Neural crest cell (in vitro differentiated cells): Measurements from ENCODE around the gene KLHL2. TPM values are rescaled to one million over a fixed set of nuclear protein-coding genes. Genes with fewer than 3 reads are reported as not detected.
"Not testable (repeated sequence)": the region's sequence is repeated elsewhere in the genome, so short reads cannot be mapped to it uniquely, and the experiment has no call there.

ENCODE experiments used
- DNase-seq: peaks from one replicate; pipeline ENCODE4 v3.0.0; 2021; ENCODE audit warnings: low read depth, mixed read lengths, low spot score
- H3K27ac Mint-ChIP-seq: one replicate; pipeline ENCODE4 v1.8.0; 2021; ENCODE audit warnings: mild to moderate bottlenecking, mixed read lengths; ENCODE audit not compliant: unreplicated experiment
- H3K27me3 Mint-ChIP-seq: 2 replicates; pipeline ENCODE4 v1.8.0; 2021; ENCODE audit warnings: low read depth, mild to moderate bottlenecking, mixed read lengths
- H3K36me3 Mint-ChIP-seq: 2 replicates; pipeline ENCODE4 v1.8.0; 2021; ENCODE audit warnings: low read depth, mild to moderate bottlenecking, mixed read lengths
- H3K4me1 Mint-ChIP-seq: 2 replicates; pipeline ENCODE4 v1.8.0; 2021; ENCODE audit warnings: mixed read lengths
- H3K4me3 Mint-ChIP-seq: one replicate; pipeline ENCODE4 v1.8.0; 2021; ENCODE audit warnings: mild to moderate bottlenecking, mixed read lengths
- H3K9me3 Mint-ChIP-seq: 2 replicates; pipeline ENCODE4 v1.8.0; 2021; ENCODE audit warnings: mixed read lengths
- CTCF ChIP-seq: fragments of 200-600 bp; sonication (generic); conservative IDR thresholded peaks from 2 replicates; pipeline ENCODE4 v1.5.0; 2021; ENCODE audit warnings: antibody characterized with exemption, mild to moderate bottlenecking
- total RNA-seq: library from RNA; stranded (reverse); gene quantifications from 2 replicates; pipeline ENCODE4 v1.2.1, GENCODE V29; 2021

KLHL2 gene
- total RNA-seq, 1 donor from 2014 or later, result 17.4 TPM

- peaks cover 19% of the 10 kb centered on the region for H3K36me3 Mint-ChIP-seq
- no peaks in the 10 kb centered on the region for H3K27me3 Mint-ChIP-seq
- no peak overlapping the region for H3K4me3 Mint-ChIP-seq
- no peak overlapping the region for H3K27ac Mint-ChIP-seq
- no peak for DNase-seq
- TF ChIP-seq CTCF, result no peak
- no peaks in the 10 kb centered on the region for H3K9me3 Mint-ChIP-seq
- peaks cover 51% of the 10 kb centered on the region for H3K4me1 Mint-ChIP-seq
Observed at GRCh38 chr4:165331359-165331758, 124.0 kb downstream of the KLHL2 start.

GRCh38 chr4:165331823-165332222 lies 124.5 kb downstream of the KLHL2 start:
- DNase-seq, result no peak
- Mint-ChIP-seq H3K4me1 (peaks cover 54% of the 10 kb centered on the region), H3K36me3 (peaks cover 21% of the 10 kb centered on the region), H3K9me3 (no peaks in the 10 kb centered on the region), H3K27ac (peak overlapping the region; percentile 63), H3K27me3 (no peaks in the 10 kb centered on the region), H3K4me3 (no peak overlapping the region)
- TF ChIP-seq CTCF, result no peak

GRCh38 chr4:165332502-165332901 lies 125.1 kb downstream of the KLHL2 start:
- no peak for DNase-seq
- peak overlapping the region; percentile 64 for H3K27ac Mint-ChIP-seq
- no peak for TF ChIP-seq CTCF
- H3K4me1 Mint-ChIP-seq, result peaks cover 59% of the 10 kb centered on the region
- no peak overlapping the region for H3K4me3 Mint-ChIP-seq
- no peaks in the 10 kb centered on the region for H3K27me3 Mint-ChIP-seq
- H3K9me3 Mint-ChIP-seq, result no peaks in the 10 kb centered on the region
- H3K36me3 Mint-ChIP-seq, result peaks cover 25% of the 10 kb centered on the region

- H3K27me3 Mint-ChIP-seq, result no peaks in the 10 kb centered on the region
- H3K9me3 Mint-ChIP-seq, result no peaks in the 10 kb centered on the region
- H3K4me3 Mint-ChIP-seq, result peak overlapping the region; percentile 22
- TF ChIP-seq CTCF, result no peak
- H3K27ac Mint-ChIP-seq, result peak overlapping the region; percentile 21
- H3K36me3 Mint-ChIP-seq, result peaks cover 28% of the 10 kb centered on the region
- DNase-seq, result no peak
- peaks cover 63% of the 10 kb centered on the region for H3K4me1 Mint-ChIP-seq
Observed at GRCh38 chr4:165335163-165335703, 127.9 kb downstream of the KLHL2 start.

GRCh38 chr4:165336743-165337142 lies 129.4 kb downstream of the KLHL2 start:
- Mint-ChIP-seq H3K4me3 (peak overlapping the region; percentile 4), H3K36me3 (peaks cover 22% of the 10 kb centered on the region), H3K9me3 (no peaks in the 10 kb centered on the region), H3K27me3 (no peaks in the 10 kb centered on the region), H3K27ac (no peak overlapping the region), H3K4me1 (peaks cover 48% of the 10 kb centered on the region)
- TF ChIP-seq CTCF, result no peak
- DNase-seq, result no peak

GRCh38 chr4:165342340-165342739 lies 135.0 kb downstream of the KLHL2 start:
- not testable (repeated sequence) for H3K27me3 Mint-ChIP-seq, H3K4me3 Mint-ChIP-seq, H3K9me3 Mint-ChIP-seq, H3K27ac Mint-ChIP-seq, DNase-seq
- Mint-ChIP-seq H3K4me1 (peaks cover 10% of the 10 kb centered on the region), H3K36me3 (peaks cover 16% of the 10 kb centered on the region)
